Calu3 (cell line): Measurements from ENCODE around the gene BIN1. TPM values are rescaled to one million over a fixed set of nuclear protein-coding genes. Genes with fewer than 3 reads are reported as not detected.

Experiments used
- BruUV-seq: library from RNA; stranded (reverse); fragments of 400-500 nt; replicated peaks from 2 replicates; lab custom pipeline; 2021; lab: Mats Ljungman, UMichigan
- CTCF ChIA-PET: fragments of 300-600 bp; sonication (Branson Sonifier 250); formaldehyde crosslinking; loops from one replicate; lab custom pipeline; 2022; ENCODE audit warnings: antibody characterized with exemption; lab: Charles Lee
- DNase-seq: peaks from one replicate; pipeline ENCODE4 v3.0.0; 2022
- H3K27ac Mint-ChIP-seq: one replicate; pipeline ENCODE4 v1.8.0; 2022; ENCODE audit warnings: mixed read lengths; ENCODE audit not compliant: unreplicated experiment
- H3K27me3 Mint-ChIP-seq: one replicate; pipeline ENCODE4 v1.8.0; 2022; ENCODE audit warnings: mixed read lengths; ENCODE audit not compliant: unreplicated experiment
- H3K36me3 Mint-ChIP-seq: one replicate; pipeline ENCODE4 v1.8.0; 2022; ENCODE audit warnings: mild to moderate bottlenecking, moderate library complexity, mixed read lengths; ENCODE audit not compliant: insufficient read depth, unreplicated experiment
- H3K4me1 Mint-ChIP-seq: one replicate; pipeline ENCODE4 v1.8.0; 2022; ENCODE audit warnings: mild to moderate bottlenecking, low read depth, mixed read lengths; ENCODE audit not compliant: unreplicated experiment
- H3K4me3 Mint-ChIP-seq: one replicate; pipeline ENCODE4 v1.8.0; 2022; ENCODE audit warnings: mild to moderate bottlenecking, low read depth, moderate library complexity, mixed read lengths; ENCODE audit not compliant: unreplicated experiment
- H3K9me3 Mint-ChIP-seq: one replicate; pipeline ENCODE4 v1.8.0; 2022; ENCODE audit warnings: low read depth, mixed read lengths; ENCODE audit not compliant: unreplicated experiment
- intact Hi-C: fragments of 100-400 bp; cut with micrococcal nuclease; formaldehyde crosslinking; loops from one replicate; pipeline ENCODE4 v1.10.0; 2022; ENCODE audit not compliant: unreplicated experiment
- total RNA-seq: library from RNA; stranded (reverse); gene quantifications from 2 replicates; pipeline ENCODE4 v1.2.3, GENCODE V29; 2022
- TF ChIP-seq, protein P1 (sequence below): fragments of 200-600 bp; IDR thresholded peaks from one replicate; pipeline ENCODE4 v1.8.0; 2022; ENCODE audit warnings: antibody characterized with exemption; ENCODE audit not compliant: unreplicated experiment

Gene BIN1
- total RNA-seq, 1 experiment from 2014 or later: 52.8 TPM

DNA sequence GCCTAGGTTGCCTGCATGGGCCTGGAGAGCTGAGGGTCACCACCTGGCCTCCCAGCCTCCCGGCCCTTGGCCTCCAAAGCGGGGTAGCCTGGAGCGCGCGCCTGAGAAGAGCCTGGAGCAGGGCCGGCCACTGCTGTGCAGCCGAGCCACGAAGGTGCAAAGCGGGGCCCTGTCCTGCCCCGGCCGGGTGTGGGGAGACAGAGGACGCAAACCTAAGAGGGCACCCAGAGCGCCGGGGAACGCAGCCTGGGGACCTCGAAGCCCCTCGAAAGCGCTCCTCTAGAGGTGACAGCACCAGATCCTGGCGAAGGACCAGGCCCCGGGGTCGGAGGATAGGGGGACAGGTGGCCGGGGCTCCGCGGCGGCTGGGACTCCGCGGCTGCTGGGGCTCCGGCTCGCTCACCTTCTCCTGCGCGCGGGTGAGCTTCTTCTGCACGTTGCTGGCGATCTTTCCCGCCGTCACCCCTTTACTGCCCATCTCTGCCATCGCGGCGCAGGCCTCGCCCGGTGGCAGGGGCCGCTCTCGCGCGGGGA, 430 bp downstream of the BIN1 start:
- CTCF ChIA-PET: interaction anchor here (0.8 kb wide), 1 partner anchor 90 kb away, joined by 3 read pairs; no protein-coding TSS in a partner anchor
- TSS peak; percentile 55 for BruUV-seq
- Mint-ChIP-seq H3K27me3 (no peaks in the 10 kb centered on the region), H3K36me3 (peaks cover 34% of the 10 kb centered on the region), H3K4me3 (peak overlapping the region; percentile 87), H3K27ac (no peak overlapping the region), H3K4me1 (peaks cover 44% of the 10 kb centered on the region), H3K9me3 (no peaks in the 10 kb centered on the region)
- intact Hi-C loops: loop anchor here (10.0 kb wide), 1 partner anchor 58 kb away; no protein-coding TSS in a partner anchor
- peak; percentile 22 for DNase-seq
- TF ChIP-seq, protein P1, sequence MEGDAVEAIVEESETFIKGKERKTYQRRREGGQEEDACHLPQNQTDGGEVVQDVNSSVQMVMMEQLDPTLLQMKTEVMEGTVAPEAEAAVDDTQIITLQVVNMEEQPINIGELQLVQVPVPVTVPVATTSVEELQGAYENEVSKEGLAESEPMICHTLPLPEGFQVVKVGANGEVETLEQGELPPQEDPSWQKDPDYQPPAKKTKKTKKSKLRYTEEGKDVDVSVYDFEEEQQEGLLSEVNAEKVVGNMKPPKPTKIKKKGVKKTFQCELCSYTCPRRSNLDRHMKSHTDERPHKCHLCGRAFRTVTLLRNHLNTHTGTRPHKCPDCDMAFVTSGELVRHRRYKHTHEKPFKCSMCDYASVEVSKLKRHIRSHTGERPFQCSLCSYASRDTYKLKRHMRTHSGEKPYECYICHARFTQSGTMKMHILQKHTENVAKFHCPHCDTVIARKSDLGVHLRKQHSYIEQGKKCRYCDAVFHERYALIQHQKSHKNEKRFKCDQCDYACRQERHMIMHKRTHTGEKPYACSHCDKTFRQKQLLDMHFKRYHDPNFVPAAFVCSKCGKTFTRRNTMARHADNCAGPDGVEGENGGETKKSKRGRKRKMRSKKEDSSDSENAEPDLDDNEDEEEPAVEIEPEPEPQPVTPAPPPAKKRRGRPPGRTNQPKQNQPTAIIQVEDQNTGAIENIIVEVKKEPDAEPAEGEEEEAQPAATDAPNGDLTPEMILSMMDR: no peak

DNA sequence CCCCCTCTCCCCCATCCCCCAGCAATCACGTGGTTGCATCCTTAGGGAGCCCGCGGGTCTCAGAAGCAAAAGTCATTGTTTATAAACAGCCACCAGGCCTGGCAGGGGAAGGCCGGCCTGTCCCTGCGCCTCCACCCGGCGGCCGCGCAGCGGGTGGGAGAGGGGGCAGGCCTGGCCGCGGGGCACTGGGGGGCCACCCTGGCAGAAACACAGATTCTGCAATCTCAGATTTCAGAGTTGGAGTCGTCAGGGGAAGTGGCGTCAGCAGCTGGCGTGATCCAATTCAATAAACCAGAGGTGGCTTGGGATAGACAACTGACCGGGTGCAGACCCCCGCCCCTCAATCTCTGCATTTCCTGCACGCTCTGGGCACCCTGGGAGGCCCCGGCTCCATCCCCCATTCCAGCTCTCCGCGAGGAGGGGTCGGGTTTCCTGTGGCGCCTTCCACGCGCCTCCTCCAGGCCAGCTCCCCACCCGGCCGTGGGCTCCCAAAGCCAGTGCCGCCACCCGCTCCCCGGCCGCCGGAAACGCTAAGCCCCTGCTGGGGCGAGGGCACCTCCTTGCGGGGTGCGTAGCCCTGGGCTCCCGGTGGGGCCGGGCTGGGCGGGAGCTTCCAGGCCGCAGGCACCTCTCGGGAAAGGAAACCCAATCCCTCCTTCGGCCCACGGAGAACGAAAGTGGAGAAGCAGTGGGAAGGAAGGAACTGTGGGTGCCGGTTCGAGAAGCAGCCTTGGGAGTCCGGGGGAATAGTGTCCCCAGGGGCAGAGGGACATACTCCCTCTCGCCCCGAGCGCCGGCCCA, 1.1 kb downstream of the BIN1 start:
- H3K9me3 Mint-ChIP-seq: no peaks in the 10 kb centered on the region
- TF ChIP-seq, protein P1: no peak
- H3K36me3 Mint-ChIP-seq: peaks cover 41% of the 10 kb centered on the region
- peak; percentile 21 for DNase-seq
- no peaks in the 10 kb centered on the region for H3K27me3 Mint-ChIP-seq
- peak overlapping the region; percentile 87 for H3K4me3 Mint-ChIP-seq
- BruUV-seq: no TSS peak
- H3K27ac Mint-ChIP-seq: no peak overlapping the region
- peaks cover 50% of the 10 kb centered on the region for H3K4me1 Mint-ChIP-seq
- CTCF ChIA-PET: interaction anchor here (0.7 to 1.1 kb wide), 2 partner anchors 38 to 92 kb away, joined by 3 to 4 read pairs; no protein-coding TSS in a partner anchor
- intact Hi-C loops: loop anchor here (10.0 kb wide), 1 partner anchor 59 kb away; no protein-coding TSS in a partner anchor

DNA sequence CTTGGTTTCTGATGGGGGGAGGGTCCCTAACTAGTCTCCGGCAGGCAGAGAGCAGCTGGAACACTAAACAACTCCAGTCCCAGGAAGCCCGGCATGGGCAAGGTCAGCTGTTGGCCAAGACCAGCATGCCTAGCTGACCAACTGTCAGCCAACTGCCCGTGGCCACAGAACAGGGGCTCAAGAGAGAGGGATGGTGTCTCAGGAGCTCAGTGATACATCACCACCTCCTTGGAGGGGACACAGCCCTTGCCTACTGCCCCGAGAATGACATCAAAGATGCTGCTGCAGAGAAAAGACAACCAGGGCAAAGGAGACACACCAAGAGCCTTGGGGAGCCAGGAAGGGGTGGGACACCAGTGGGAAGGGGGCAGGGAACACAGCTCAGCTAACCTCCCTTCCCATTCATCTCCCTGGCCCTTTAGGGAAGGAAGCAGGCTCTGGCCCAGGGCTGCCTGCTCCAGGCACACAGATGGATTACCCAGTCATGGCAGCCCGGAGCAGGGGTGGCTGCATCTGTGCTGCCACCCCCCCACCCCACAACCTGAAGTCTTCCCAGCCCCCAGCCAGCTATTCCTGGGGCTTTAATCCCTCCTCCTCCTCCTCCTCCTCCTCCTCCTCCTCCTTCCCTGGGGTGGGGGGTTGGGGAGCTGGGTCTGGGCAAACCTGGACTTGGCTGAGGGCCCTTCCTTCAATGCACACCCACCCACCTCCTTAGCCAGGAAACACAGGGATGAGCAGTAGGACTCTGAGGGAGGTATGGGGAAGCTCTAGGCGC, 1.9 kb downstream of the BIN1 start:
- CTCF ChIA-PET: interaction anchor here (0.7 to 1.1 kb wide), 4 partner anchors 37 to 775 kb away, joined by 3 to 4 read pairs (median 4); no protein-coding TSS in a partner anchor
- Mint-ChIP-seq H3K4me1 (peaks cover 58% of the 10 kb centered on the region), H3K36me3 (peaks cover 48% of the 10 kb centered on the region), H3K9me3 (no peaks in the 10 kb centered on the region), H3K27me3 (no peaks in the 10 kb centered on the region), H3K27ac (no peak overlapping the region), H3K4me3 (peak overlapping the region; percentile 87)
- BruUV-seq: no TSS peak
- DNase-seq: no peak
- intact Hi-C loops: loop anchor here (5.0 to 10.0 kb wide), 2 partner anchors 38 to 60 kb away; no protein-coding TSS in a partner anchor
- TF ChIP-seq, protein P1: no peak

DNA sequence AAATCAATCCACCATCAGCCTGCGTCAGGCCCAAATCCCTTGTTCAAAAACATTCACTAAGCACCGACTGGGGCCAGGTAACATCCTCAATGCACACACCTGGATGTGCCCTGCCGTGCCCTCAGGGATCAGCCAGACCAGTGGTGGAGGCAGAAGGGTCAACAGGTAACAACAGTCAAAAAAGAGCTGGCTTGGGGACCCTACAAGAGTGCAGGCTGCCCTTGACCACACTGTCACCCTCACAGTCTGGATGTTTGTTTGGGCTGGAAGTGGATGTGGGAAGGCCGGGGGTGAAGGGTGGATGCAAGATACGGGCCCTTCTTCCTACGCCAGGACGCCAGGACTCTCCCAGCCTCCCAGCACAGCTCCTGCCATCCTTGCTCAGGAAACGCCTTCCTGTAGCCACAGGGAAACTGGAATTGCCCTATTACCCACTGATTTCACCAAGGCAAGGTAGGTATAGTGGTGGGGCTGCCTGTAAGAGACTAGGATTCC, 2.7 kb downstream of the BIN1 start:
- Mint-ChIP-seq H3K9me3 (no peaks in the 10 kb centered on the region), H3K4me3 (peak overlapping the region; percentile 87), H3K27ac (no peak overlapping the region), H3K27me3 (no peaks in the 10 kb centered on the region), H3K36me3 (peaks cover 48% of the 10 kb centered on the region), H3K4me1 (peaks cover 60% of the 10 kb centered on the region)
- DNase-seq: no peak
- TF ChIP-seq, protein P1: no peak
- CTCF ChIA-PET: interaction anchor here (0.8 kb wide), 1 partner anchor 776 kb away, joined by 4 read pairs; no protein-coding TSS in a partner anchor
- BruUV-seq: no TSS peak
- intact Hi-C loops: loop anchor here (5.0 to 10.0 kb wide), 2 partner anchors 37 to 61 kb away; no protein-coding TSS in a partner anchor
